ENCODE measurements around the gene IGSF1.
"Not testable (repeated sequence)": the region's sequence is repeated elsewhere in the genome, so short reads cannot be mapped to it uniquely, and the experiment has no call there.

Gene IGSF1

DNA sequence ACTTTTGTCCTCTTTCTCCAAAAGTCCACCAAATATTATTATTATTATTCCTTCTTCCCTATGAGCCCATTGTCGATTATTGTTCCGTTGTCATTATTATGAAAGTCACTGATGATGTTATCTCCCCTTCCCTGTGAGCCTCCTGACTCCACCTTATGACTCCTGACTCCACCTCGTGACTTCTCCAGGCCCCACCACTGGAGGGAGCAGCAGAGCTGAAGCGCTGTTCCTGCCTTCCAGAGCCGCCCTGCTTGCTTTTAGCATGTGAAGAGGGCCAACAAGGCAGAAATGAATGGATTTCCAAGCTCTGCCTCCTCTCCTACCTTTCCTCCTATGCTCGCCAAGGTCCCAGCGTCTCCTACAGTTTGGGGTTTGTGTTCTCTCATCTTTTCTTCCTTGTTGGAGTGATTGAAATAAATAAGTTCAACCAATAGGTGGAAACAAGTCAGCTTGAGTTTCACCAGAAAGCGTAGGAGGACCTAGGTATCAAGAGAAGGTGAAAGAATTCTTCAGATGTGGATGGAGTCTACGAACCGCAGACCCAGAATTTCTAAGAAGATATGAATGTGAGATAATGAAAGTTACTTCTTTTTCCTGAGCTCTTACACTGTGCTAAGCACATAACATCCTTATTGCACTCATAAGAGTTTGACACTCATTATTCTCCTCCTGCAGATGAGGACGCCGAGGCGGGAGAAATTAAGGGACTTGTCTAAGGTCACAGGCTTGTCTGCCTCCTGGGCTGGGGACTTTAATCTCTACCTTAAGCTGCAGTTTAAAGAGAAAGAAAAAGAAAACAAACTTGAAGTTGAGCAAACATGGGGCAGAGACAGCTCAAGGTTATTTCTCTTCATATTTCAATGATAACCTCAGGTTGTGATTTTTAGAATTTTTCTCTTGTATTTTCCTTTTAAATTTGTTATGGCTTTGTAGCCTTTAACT, 26.1 kb downstream of the IGSF1 start:
- Mint-ChIP-seq H3K27ac (no peak overlapping the region), H3K4me1 (ENCODE audit: low read depth in 2 of 2) (no peaks in the 10 kb centered on the region), H3K4me3 (no peak overlapping the region), H3K27me3 (no peaks in the 10 kb centered on the region), H3K9me3 (no peaks in the 10 kb centered on the region), H3K36me3 (ENCODE audit: insufficient read depth) (no peaks in the 10 kb centered on the region)
- DNase-seq = no peak
- no peak for ATAC-seq (replicated peaks)

DNA sequence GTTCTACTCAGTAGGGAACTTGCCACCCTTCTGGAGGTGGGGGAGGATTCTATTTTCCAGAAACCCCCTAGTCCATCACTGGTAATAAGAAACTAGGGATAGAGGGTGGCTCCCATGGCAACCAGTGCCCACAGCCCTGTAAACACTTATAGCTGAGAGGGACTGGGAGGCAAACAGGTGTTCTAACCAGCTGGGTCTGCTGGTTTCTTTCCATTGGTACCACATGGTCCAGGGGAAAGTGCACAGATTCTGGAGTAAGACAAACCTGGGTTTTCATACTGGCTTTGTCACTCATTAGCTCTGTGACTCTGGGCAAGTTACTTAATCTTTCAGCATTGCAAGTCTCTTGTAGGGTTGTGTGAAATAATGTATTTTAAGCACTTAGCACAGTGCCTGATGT, 26.9 kb downstream of the IGSF1 start:
- no peak for ATAC-seq (replicated peaks)
- DNase-seq = no peak
- Mint-ChIP-seq H3K36me3 (ENCODE audit: insufficient read depth) (no peaks in the 10 kb centered on the region), H3K9me3 (no peaks in the 10 kb centered on the region), H3K4me3 (no peak overlapping the region), H3K4me1 (ENCODE audit: low read depth in 2 of 2) (no peaks in the 10 kb centered on the region), H3K27ac (no peak overlapping the region), H3K27me3 (no peaks in the 10 kb centered on the region)

DNA sequence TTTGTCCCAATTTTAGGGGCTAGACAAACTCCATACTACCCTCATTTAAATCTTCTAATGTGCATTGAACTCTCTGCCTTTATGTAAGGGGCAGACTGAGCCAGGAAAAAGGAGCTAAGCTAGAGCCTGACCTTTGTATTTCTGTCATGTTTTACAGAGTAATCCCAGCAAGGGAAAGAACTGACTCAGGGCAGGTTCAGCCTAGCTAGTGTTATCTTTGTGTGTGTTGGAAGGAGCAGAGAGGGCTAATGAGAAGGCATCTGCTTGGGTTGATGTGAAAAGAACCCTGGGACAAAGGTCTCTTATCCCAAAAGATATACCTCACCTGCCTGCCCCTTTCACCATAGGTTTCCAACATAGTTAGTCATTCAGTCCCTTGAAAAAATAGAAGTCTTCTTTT, 31.7 kb downstream of the IGSF1 start:
- no peaks in the 10 kb centered on the region for H3K27me3 Mint-ChIP-seq
- no peaks in the 10 kb centered on the region for H3K4me1 Mint-ChIP-seq (ENCODE audit: low read depth in 2 of 2)
- no peak overlapping the region for H3K27ac Mint-ChIP-seq
- H3K9me3 Mint-ChIP-seq = no peaks in the 10 kb centered on the region
- no peak overlapping the region for H3K4me3 Mint-ChIP-seq
- DNase-seq (no peak), ATAC-seq (replicated peaks) (no peak)
- no peaks in the 10 kb centered on the region for H3K36me3 Mint-ChIP-seq (ENCODE audit: insufficient read depth)

DNA sequence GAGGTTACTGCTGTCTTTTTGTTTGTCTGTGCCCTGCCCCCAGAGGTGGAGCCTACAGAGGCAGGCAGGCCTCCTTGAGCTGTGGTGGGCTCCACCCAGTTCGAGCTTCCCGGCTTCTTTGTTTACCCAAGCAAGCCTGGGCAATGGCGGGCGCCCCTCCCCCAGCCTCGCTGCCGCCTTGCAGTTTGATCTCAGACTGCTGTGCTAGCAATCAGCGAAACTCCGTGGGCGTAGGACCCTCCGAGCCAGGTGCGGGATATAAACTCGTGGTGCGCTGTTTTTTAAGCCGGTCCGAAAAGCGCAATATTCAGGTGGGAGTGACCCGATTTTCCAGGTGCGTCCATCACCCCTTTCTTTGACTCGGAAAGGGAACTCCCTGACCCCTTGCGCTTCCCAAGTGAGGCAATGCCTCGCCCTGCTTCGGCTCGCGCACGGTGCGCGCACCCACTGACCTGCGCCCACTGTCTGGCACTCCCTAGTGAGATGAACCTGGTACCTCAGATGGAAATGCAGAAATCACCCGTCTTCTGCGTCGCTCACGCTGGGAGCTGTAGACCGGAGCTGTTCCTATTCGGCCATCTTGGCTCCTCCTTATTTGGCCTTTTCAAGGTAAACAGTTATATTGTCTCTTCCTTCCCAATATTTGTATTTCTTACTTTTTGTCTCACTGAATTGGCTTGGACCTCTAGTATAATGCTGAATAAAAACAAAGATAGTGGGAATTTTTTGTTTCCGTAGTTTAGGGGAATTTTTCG, 37.9 kb downstream of the IGSF1 start:
- H3K9me3 Mint-ChIP-seq; H3K4me1 Mint-ChIP-seq (ENCODE audit: low read depth in 2 of 2): not testable (repeated sequence)

DNA sequence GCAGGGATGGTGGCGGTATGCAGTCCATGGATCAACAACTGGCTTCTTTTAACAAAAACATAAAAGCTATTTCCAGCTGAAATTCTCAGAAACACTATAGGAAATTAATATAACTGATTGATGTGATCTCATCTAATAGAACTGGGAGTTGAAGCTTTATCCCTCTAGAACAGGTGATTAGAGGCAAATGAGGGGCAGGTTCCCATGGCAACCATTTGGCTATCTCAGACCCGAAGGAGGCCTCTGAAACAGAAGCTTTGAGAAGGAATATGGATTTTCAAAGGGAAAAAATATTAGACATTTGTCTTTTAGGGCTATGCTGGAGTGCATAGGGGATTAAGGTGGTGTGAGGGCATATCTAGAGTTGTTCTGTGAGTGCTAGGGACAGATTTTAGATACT, 50.0 kb downstream of the IGSF1 start:
- DNase-seq = no peak
- H3K27me3 Mint-ChIP-seq = no peaks in the 10 kb centered on the region
- H3K27ac Mint-ChIP-seq = no peak overlapping the region
- H3K9me3 Mint-ChIP-seq = no peaks in the 10 kb centered on the region
- H3K4me1 Mint-ChIP-seq (ENCODE audit: low read depth in 2 of 2) = no peaks in the 10 kb centered on the region
- no peak overlapping the region for H3K4me3 Mint-ChIP-seq
- no peaks in the 10 kb centered on the region for H3K36me3 Mint-ChIP-seq (ENCODE audit: insufficient read depth)
- no peak for ATAC-seq (replicated peaks)

More for the DNA sequence above, 37.9 kb downstream of the IGSF1 start:
- not testable (repeated sequence) for ATAC-seq (replicated peaks); DNase-seq; H3K36me3 Mint-ChIP-seq (ENCODE audit: insufficient read depth); H3K4me3 Mint-ChIP-seq; H3K27me3 Mint-ChIP-seq; H3K27ac Mint-ChIP-seq

DNA sequence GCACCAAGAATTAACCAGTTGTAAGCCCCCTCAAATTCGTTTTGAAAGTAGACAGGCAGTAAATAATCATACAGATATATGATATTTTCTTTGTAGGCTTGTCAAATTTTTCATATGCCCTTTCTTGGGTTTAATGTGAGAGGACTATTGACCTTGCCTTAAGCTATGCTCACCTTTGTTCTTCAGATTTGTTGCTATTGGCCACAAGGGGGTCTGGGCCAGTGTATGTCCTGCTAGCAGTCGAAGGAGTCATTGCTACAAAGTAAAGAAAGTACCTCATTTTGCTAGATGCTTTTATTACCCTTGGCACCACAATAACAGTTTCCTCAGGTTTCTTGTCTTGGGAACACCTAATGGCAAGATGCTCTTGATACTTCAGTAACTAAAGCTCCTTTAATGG, 51.7 kb downstream of the IGSF1 start:
- no peaks in the 10 kb centered on the region for H3K36me3 Mint-ChIP-seq (ENCODE audit: insufficient read depth)
- ATAC-seq (replicated peaks) (no peak), DNase-seq (no peak)
- no peaks in the 10 kb centered on the region for H3K4me1 Mint-ChIP-seq (ENCODE audit: low read depth in 2 of 2)
- no peak overlapping the region for H3K4me3 Mint-ChIP-seq
- H3K27ac Mint-ChIP-seq = no peak overlapping the region
- no peaks in the 10 kb centered on the region for H3K27me3 Mint-ChIP-seq
- H3K9me3 Mint-ChIP-seq = no peaks in the 10 kb centered on the region

DNA sequence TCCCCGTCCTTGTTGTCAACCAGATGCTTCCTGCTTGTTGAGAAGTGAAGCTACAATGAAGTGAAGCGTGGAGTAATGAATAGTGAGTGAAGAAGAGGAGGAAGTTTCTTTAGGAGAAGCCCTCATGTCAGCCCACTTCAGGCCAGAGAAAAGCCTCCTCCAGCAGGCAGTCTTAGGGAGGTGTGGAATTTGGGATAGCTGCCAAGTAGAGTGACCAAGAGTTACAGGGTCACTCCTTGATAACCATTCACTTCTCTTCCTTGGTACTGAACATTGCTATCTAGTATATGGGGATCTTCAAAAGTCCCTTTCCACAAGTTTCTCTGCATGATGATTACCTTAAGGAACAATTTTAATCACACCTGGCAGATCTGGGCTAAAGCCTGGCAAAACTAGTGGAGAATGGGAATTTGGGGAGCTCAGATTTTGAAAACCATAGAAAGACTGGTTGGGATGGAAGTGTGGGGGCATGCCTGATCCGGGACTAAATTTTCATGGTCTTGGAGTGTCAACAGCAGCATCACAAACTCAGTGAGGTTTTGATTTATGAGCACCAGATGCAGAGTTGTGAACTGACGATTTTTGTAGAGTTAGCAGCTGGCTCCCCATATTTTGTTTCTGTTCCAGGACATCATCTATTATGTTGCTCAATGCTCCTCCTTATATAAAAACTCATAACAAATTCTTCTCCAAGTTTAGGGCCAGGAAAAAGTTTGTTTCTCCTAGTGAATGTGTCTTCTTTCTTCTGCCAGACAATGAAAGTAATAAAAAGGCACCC, 53.1 kb downstream of the IGSF1 start:
- Mint-ChIP-seq H3K27me3 (no peaks in the 10 kb centered on the region), H3K4me3 (no peak overlapping the region), H3K36me3 (ENCODE audit: insufficient read depth) (no peaks in the 10 kb centered on the region), H3K9me3 (no peaks in the 10 kb centered on the region), H3K4me1 (ENCODE audit: low read depth in 2 of 2) (no peaks in the 10 kb centered on the region), H3K27ac (no peak overlapping the region)
- no peak for DNase-seq
- no peak for ATAC-seq (replicated peaks)

DNA sequence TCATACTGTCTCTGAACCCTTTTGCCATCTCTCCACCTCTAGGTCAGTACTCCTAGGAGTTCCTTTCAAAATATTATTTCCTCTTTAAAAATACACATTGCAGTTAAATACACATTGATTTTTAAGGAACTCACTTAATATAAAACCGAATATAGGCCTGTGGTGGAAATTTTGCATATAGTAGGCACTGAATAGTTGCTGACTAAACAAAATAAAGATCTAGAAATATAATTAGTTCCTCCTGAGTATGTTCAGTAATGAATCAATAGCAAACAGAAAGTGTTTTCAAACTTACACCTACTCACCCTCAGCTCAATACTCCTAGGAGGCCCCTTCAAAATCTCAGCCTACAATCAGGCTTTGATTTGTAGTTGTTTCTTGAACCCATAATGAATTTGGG, 61.5 kb downstream of the IGSF1 start:
- no peaks in the 10 kb centered on the region for H3K4me1 Mint-ChIP-seq (ENCODE audit: low read depth in 2 of 2)
- no peaks in the 10 kb centered on the region for H3K36me3 Mint-ChIP-seq (ENCODE audit: insufficient read depth)
- ATAC-seq (replicated peaks) (no peak), DNase-seq (no peak)
- peaks cover 0 to 4% of the 10 kb centered on the region in 2 donors for H3K27me3 Mint-ChIP-seq
- H3K4me3 Mint-ChIP-seq = no peak overlapping the region
- H3K27ac Mint-ChIP-seq = no peak overlapping the region
- no peaks in the 10 kb centered on the region for H3K9me3 Mint-ChIP-seq

DNA sequence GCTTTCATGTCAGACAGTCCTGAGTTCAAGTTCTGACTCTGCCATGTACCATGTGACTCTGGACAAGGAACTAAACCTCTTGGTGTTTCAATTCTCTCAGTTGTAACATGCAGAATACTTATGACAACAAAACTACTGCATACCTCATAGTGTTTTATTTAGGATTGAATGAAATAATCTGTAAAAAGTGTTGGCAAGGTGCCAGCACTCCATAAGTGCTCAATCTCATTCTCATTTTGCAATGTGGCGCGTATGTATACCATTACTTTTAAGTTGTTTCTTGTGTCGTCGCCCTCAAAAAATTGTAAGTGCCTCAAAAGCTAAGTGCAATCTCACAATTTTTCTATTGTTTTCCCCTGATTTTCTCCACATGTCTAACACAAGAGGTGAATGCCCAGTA, 62.5 kb downstream of the IGSF1 start:
- H3K36me3 Mint-ChIP-seq (ENCODE audit: insufficient read depth) = no peaks in the 10 kb centered on the region

DNA sequence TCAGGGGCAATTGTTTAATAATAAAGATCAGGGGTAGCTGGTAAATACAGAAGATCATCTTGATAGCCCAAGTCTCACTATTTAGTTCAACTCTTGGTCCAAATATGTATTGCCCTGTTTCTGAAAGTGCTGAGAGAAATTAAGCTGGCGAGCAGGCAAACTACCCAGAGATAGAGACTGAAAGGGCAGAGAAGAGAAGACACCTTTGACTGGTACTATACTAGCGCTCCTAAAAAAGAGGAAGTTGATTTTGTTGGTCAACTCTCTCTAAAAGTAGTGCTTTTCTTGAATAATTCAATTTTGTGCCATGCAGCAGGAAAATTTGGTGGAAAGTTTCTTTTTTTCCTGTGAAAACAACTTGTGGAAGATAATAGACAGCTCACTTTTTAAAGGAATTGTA, 64.0 kb downstream of the IGSF1 start:
- H3K9me3 Mint-ChIP-seq = no peaks in the 10 kb centered on the region
- H3K36me3 Mint-ChIP-seq (ENCODE audit: insufficient read depth) = no peaks in the 10 kb centered on the region

More for the DNA sequence above, 62.5 kb downstream of the IGSF1 start:
- H3K4me1 Mint-ChIP-seq (ENCODE audit: low read depth in 2 of 2) = no peaks in the 10 kb centered on the region
- H3K27ac Mint-ChIP-seq = no peak overlapping the region
- ATAC-seq (replicated peaks) = no peak
- no peaks in the 10 kb centered on the region for H3K9me3 Mint-ChIP-seq
- no peak for DNase-seq
- peaks cover 0 to 4% of the 10 kb centered on the region in 2 donors for H3K27me3 Mint-ChIP-seq
- H3K4me3 Mint-ChIP-seq = no peak overlapping the region

More for the DNA sequence above, 64.0 kb downstream of the IGSF1 start:
- no peak for ATAC-seq (replicated peaks)
- Mint-ChIP-seq H3K4me1 (ENCODE audit: low read depth in 2 of 2) (no peaks in the 10 kb centered on the region), H3K27ac (no peak overlapping the region), H3K4me3 (no peak overlapping the region), H3K27me3 (peaks cover 0 to 4% of the 10 kb centered on the region in 2 donors)
- no peak for DNase-seq
